ENCODE data around the gene CRYBA1.

CRYBA1 gene

GRCh38 chr17:29292071-29292991 lies 45.7 kb downstream of the CRYBA1 start:
- TF ChIP-seq GATA3 (IDR thresholded peaks at IDR 0.05; ENCODE audit: low read depth, low read length) (no peak), GATA2 (IDR thresholded peaks at IDR 0.05; ENCODE audit: low read depth, low read length) (no peak)

- TF ChIP-seq GATA2 (IDR thresholded peaks at IDR 0.05; ENCODE audit: low read depth, low read length) (no peak), GATA3 (IDR thresholded peaks at IDR 0.05; ENCODE audit: low read depth, low read length) (no peak)
These were observed 46.6 kb downstream of the CRYBA1 start for GRCh38 chr17:29292992-29293889.

GRCh38 chr17:29293890-29294579 lies 47.4 kb downstream of the CRYBA1 start, which contains the start of gene NUFIP2:
NUFIP2 (minus strand) TSS chr17:29294148; CDS start chr17:29294059, 89 bp downstream.
- TF ChIP-seq GATA2 (IDR thresholded peaks at IDR 0.05; ENCODE audit: low read depth, low read length) = no peak
- no peak for TF ChIP-seq GATA3 (IDR thresholded peaks at IDR 0.05; ENCODE audit: low read depth, low read length)

DNA sequence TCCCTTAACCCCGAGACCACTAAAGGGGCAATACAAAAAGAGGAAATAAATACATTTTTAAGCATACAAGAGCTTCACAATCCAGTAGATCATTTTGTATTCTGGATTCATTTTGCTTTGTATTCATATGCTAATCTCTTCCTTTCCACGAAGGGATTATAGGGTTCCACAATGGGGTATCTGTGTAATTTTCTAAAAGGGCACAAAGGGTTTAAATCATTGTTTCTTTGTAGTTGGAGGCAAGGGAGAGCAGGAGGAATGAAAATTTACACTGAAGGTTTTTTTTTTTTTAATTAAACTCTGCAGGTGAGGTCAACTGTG lies 47.9 kb downstream of the CRYBA1 start:
- TF ChIP-seq GATA2 (IDR thresholded peaks at IDR 0.05; ENCODE audit: low read depth, low read length) (no peak), GATA3 (IDR thresholded peaks at IDR 0.05; ENCODE audit: low read depth, low read length) (no peak)

DNA sequence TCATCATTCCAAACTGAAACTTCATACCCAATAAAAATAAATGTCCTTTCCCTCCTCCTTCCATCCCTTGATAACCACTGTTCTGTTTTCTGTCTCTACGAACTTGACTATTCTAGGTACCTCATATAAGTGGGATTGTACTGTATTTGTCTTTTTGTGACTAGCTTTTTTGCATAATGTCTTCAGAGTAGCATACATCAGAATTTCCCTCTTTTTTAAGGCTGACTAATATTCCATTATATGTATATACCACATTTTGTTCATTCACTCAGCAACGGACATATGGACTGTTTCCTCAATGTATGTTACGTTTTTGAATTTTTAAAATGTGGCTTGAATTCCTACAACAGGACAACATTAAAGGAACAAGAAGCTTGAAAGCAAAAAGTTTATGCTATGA lies 48.8 kb downstream of the CRYBA1 start:
- TF ChIP-seq GATA3 (IDR thresholded peaks at IDR 0.05; ENCODE audit: low read depth, low read length) (no peak), GATA2 (IDR thresholded peaks at IDR 0.05; ENCODE audit: low read depth, low read length) (no peak)

GRCh38 chr17:29299031-29299430 lies 52.4 kb downstream of the CRYBA1 start:
- no peak for TF ChIP-seq GATA2 (IDR thresholded peaks at IDR 0.05; ENCODE audit: low read depth, low read length)
- TF ChIP-seq GATA3 (IDR thresholded peaks at IDR 0.05; ENCODE audit: low read depth, low read length) = no peak

DNA sequence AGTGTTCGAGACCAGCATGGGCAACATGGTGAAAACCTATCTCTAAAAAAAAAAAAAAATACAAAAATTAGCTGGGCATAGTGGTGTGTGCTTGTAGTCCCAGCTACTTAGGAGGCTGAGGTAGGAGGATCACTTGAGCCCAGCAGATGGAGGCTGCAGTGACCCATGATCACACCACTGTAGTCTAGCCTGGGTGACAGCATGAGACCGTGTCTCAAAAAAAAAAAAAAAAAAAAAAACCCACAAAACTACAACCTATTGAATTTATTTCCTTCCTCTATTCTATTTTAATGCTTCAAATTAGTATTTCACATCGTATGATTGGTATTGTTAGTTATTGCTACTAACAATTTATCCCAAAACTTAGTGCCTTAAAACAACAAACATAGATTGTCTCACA lies 56.7 kb downstream of the CRYBA1 start:
- TF ChIP-seq GATA2 (IDR thresholded peaks at IDR 0.05; ENCODE audit: low read depth, low read length) = no peak
- TF ChIP-seq GATA3 (IDR thresholded peaks at IDR 0.05; ENCODE audit: low read depth, low read length) = no peak
